ENCODE results near the gene MYO5B.
"Not testable (repeated sequence)": the region's sequence is repeated elsewhere in the genome, so short reads cannot be mapped to it uniquely, and the experiment has no call there.

The MYO5B gene

DNA sequence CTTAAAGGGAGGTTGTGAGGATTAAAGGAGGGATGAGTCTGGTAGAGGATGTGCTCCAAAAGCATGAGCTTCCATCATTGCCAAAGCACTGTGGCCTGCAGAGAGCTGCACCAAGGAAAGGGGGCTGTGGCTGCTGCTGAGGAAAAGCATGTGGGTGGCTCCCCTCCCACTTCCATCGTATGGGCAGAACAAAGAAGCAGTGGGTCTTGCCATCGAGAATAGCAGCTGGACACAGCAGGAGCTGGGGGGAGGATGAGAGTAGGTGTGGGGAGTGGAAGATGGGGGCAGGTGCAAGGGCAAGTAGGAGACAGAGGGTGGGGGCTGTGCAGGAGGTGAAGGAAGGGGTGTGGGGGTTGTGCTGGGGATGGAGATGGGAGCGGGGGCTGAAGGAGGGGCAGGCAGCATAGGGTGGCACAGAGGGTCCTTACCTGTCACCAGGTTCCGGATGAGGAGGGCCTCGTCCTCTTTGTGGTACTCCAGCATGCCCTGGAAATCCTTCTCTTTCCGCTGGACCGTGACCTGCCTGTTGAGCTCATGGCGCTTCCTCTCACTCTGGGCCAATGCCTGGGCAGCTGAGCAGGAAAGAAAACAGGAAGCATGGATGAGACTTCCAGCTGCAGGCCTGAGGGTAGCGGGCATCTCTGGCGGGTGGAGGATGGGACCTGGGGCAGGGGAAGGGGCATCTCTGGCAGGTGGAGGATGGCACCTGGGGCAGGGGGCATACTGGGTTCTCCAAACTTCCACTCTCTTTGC is 348.1 kb downstream of the MYO5B start:
- no peak for DNase-seq

DNA sequence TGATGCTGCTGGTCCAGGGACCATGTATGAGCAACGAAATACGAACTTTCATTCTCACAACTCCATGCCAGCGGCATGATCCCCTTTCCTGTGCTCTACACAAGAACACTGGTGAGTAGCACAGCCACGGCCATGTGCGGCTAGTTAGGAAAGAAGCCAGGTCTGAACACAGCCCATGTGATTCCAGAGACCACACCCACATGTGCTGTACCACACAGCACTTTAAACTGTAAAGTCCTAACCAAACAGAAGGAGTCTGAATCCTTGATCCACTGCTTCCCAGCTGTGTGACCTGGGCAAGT is 348.6 kb downstream of the MYO5B start:
- no peak for DNase-seq

DNA sequence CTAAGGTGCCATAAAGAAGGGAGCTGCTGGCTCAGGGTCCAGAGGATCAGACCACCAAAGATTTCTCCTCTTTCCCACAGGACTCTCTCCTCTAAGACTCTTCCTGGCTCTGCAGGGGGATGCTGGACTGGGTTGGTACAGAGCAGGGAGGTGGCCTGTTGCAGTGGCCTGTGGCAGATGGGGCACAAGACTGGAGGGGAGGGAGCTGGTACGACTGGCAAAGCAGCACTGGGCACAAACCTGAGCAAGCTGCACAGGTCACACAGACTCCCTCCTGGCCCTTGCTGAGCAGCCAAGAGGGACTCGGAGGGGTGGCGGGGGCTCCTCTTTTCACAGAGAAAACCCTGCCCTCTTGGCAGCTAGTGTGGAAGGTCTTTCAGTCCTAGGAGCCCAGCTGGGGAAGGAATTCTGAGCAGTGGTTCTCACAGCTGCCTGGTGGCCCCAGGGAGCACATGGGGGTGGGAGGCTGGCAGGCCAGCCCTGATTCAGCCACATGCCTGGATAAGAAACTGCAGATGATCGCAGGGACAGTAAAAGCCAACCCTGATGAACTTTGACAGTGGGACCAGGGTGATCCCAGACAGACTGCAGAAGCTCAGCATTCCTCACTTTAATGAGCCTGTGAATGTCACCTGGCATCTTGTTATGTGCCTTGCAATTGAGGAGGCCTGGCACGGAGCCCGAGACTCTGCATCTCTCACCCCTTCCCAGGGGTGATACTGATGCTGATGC is 349.2 kb downstream of the MYO5B start:
- DNase-seq = no peak

DNA sequence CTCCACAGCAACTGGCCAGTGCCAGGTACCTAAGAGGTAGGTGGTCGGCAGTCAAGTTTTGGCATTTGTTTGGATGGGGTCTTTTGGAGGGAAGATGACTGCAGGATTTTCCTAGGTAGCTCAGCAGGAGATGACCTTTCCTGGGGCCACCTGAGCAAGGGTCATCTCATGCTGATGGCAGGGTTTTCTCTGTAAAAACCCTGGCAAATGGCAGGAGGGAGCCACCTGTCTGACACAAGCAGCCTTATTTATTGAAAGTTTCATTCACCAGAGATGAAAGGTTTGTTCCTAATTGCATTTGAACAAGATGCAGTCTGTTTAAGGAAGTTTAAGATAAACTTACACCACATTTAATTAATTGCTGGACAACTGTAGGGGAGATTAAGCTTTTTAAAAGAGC is 350.0 kb downstream of the MYO5B start:
- no peak for DNase-seq

DNA sequence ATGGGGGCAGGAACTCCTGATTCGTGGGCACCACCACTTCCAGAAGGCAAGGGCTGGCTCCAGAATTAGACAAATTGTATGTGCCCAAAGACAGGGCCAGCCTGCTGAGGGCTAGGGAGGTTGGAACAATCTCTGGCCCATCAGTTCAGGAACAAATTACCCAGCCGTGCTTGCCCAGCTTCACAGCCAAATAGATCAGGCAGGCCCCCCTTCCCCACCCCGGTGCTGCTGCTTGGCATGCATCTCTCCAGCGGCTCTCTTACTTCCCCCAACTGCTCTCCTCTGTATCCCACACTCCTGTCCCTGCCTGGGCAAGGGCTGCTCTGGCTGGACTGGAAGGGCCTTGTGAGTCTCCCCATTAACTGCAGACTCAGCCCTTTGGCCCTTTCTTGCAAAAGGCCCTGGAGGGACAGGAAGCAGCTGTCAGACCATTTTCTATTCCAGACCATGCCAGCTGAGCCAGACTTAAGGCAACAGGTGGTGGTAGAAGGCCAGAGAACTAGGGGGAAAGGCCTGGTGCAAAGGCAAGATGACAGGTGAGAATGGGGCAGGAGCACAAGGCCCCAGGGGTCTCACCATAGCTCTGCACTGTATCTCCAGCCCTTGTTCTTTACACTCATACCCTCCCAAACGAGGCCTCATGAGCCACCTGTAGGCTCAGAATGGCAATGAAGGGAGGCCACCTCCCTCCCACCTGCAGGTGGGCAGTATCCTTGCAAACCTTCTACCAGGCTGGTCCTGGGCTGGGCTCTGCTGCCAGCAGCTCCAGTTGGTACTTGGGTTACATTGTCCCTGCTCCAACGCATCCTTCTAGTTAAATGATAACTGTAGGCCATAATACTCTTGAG is 350.9 kb downstream of the MYO5B start:
- DNase-seq = no peak

DNA sequence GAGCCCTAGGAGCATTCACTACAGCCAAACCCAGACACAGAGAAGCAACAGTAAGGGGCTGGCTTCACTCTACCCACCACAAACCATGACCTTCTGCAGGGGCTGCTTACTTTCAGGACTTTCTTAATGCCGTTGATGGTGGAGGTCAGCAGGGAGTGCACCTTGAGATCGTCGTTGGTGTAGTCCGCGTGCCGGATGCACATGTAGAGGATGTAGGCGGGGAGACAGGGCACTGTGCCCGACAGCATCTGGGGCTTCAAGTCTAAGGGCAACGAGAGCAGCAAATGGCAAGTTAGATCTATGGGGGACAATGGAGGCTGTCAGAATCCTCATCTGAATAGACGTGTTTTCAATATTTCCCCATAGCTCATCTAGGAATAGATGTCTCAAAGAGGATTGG is 351.8 kb downstream of the MYO5B start:
- no peak for DNase-seq

DNA sequence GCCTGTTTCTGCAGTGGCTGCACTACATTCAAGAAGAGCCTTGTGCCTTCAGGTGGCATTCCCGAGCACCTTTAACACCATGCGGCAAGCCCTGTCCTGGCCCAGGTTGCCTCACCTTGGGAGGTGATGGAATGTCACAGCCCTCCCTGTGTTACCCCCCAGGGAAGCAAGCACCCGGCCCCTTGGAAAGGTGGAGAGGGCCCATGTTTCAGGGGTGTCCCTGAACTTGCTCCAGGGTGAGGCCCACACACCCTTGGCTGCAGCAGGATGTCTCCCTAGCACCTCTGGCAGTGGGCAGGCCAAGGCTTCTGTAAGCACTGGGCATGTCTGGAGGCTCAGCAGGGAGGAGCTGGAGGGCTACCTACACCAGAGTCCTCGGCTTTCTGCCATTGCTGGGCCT is 352.3 kb downstream of the MYO5B start:
- DNase-seq = no peak

DNA sequence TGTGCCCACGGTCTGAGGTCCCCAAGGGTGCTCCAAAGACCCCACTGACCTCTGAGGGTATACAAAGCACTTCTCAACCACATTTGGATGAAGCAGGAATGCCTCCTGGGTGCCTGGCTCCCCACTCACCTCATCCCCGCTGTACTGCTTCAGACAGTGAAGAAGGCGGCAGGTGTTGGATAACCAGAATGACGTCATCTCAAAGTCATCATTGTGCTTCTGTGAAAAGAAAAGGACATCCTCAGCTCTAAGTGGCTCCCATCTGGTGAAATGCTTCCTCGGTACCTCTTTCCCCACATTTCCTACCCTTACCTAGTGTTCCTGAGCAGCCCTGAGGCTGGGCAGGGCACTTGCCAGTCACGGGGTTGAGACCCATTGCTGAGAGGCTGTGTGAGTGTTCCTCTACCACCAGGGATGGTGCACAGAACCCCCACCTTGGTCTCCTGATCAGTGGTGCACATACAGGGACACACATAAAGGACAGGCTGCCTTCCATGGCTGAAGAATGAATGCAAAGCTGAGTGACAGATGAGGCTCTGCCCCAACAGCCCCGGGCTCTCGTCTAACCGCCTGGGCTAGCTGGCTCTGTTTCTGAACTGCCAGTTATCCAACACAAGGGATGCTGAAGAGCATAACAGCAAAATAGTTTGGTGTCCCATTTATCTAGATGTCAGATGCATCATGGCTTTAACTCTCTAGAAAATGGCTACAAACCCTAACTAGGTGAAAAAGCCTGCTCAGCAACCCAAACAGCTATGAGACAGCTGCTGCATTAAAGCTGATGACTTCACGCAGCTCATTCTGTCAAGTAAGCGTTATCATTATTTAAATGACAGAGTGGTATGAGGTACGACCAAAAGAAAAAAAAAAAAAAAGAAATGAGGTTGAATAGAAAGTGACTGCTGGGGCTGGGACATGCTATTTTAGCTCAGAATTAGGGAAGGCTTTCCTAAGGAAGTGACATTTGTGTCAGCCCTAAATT is 353.4 kb downstream of the MYO5B start:
- DNase-seq = no peak

DNA sequence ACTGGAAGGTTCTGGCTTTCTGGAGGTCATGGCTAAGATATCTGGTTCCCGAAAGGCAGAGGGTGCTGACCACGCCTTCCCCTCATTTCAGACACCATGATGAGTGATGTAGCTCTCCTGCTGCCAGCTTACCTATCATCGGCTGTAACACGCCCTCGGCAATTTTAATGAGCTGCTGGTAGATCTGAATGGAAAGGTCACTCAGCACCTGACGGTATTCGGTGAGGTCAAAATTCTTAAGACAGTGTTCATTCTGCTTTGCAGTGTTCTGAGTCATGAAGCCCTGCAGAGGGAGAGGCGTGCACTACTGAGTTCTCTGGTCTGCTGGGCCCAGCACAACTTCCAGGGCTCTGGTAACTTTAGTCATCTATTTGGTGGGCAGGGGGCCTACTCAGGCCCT is 355.9 kb downstream of the MYO5B start:
- no peak for DNase-seq

DNA sequence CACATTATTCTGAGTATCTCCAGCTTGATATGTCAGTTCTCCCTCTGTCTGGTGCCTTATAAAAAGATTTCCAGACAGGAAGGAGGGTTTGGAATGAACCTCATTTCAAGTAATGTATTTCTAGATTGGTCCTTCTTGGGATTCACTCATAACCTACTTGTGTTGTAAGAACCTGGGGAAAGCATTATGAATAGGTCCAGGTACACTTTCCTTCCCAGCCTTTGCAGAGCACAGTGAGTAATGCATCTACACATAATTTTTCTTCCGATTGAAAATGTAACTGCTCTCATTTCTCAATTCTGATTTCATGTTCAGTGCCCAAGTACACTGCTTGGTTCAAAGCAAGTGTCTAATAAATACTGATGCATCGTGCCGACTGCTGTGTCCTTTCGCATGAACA is 356.6 kb downstream of the MYO5B start:
- DNase-seq = no peak

DNA sequence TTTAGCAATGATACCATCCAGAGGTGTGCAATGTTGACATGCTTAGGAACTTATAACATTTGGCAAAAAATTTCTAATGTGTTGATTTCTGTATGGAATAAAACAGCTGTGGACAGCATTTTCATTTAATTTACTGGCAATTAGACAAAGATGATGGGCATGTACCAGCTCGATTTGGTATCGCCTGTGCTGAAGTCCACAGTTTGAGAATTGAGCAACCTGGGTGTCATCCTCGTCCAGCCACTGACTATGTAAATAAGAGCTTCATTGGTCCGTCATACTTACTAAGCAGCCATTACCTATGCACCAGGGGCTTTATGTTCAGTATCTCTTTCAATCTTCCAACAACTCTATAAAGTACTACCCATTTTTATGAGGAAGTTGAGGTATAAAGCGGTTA is 357.1 kb downstream of the MYO5B start:
- DNase-seq = no peak

DNA sequence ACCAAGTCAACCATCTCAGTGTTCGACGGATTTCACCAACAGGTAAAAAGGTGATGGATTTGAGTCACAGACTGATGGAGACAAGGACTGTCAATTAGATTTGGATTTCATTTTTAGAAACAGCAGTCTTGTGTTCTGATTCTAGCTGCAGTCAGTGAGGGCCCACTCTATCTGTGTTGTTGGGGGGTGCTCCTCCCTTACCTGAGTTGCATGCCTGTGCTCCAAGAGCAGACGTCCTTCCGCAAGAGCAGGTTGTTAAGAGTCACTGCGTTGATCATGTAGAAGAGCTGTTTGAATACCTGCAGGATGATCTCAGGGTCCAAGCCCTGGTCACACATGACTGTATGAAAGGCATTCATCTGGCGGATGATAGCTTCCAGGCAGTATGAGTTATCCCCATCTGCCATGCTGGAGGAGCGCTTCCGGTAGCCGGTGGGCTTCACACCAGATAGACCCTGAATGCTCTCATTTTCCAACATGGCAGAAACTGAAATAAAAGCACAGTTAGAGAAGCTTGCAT is 357.6 kb downstream of the MYO5B start:
- DNase-seq = not testable (repeated sequence)

DNA sequence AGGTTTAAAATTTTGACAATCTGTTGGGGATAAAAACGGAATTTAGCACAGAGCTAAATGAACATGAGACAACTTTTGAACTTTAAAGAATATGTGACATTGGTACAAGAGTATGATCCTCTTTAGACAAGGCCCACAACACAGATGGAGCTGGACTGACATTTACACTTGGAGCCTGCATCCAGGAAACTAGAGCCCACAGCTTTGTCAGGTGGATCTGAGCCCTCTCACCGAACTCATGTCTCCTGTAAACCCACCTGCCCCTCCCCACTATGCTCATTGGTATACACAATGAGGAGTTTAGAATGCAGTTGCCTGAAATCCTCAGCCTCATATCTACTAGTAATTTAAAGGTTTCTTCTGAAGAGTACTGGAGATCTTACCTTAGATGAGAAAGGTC is 359.5 kb downstream of the MYO5B start:
- no peak for DNase-seq

DNA sequence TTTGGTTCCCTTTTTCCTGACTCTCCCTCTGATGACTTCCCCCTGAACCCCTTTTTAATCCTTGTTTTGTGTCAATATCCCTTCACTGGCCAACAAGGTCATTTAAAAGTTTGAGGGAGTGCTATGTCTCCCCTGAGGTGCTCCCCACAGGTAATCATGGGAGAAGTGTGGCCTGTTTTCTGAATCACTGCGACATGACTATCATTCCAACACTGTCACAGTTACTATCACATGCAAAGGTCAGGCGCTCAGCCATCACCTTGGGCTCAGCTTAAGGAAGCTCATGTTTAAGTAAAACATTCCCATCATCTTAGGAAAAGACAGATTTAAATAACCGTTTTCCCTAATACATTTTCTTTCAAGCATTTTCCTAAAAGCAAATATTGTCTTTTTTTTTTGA is 360.7 kb downstream of the MYO5B start:
- DNase-seq = no peak

DNA sequence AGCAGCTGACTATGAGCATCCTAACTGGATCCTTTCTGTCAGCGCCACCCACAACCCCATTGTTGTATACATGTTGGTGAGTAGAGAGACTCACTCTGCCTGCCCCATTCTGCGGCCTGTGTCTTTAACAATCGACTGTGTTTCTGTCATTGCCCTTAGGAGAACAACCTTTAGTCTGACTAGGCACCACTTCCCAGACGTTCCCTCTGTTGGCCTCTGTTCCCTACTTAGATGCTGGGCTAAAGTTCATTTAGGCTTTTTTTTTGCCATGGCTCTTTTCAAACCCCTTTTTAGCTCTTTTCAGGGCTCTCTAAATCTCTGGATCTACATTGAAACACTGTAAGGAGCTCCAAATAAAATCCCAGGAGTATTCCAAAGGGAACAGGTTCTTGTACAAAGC is 361.1 kb downstream of the MYO5B start:
- no peak for DNase-seq

DNA sequence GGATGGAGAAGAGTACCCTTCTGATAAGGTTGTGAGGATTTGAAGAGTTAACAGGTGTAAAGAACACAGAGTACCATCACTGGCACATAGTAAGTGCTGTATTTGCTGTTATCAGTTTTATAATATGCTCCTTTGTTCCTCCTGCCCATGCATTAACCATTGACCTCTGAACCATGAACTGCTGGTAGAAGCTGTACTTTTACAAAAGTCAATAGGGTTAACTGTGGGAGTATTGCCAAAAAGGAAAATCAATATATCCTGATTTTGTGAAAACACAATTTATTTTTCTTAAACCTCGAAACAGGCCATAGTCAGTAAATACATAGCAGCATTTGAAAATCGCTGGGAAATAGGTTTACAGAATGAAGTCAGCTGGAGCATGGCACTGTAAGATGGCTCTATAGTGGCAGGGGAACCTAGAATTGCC is 362.7 kb downstream of the MYO5B start:
- DNase-seq = no peak

DNA sequence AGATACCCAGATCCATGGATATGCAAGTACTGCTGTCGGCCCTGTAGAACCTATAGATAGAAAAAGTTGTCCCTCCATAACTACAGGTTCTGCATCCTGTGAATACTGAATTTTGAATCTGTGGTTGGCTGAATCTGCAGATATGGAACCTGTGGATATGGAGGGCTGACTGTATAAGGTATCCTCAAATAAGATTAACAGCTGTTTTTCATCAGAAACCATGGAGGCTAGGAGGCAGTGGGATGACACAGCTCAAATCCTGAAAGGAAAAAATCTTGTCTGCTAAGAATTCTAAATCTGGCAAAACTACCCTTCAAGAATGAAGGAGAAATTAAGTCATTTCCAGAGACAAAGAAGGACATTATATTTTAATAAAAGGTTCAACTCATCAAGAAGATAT is 367.0 kb downstream of the MYO5B start:
- DNase-seq = no peak

DNA sequence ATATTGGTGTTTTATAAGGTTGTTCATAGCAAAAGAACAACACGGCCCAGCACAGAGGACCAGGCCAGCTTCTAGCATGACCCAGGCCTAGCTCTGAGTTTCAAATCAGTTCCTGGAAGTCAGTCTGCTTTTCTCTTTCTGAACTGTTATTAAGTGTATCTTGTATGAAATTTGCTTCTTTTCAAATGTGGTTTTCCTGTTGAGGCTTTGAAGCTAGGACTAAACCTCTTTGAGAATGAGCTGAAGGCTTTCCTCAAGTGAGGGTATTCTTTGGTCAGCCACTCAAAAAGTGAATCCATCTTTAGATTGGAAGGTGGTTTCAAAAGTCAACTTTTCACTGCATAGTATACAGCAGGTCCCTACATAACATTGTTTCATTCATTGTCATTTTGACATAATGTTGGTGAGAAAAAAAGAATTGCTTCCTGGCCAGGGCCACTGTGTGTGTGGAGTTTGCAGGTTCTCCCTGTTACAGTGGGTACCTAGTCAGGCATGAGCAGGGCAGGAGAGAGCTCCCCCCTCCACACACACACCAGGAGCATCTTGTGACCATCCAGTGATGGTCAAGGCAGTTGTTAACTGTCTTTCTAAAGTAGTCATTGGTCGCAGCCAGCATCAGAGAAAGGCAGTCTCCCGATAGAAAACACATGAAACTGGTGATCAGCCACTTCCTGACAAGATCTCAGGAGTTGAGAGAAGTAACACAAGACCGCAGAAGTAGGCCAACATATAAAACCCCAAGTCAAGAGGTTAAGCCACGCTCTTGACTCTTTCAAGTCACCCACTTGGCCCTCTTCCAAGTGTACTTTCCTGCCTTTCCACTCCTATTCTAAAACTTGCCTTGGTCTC is 374.9 kb downstream of the MYO5B start:
- DNase-seq = no peak

DNA sequence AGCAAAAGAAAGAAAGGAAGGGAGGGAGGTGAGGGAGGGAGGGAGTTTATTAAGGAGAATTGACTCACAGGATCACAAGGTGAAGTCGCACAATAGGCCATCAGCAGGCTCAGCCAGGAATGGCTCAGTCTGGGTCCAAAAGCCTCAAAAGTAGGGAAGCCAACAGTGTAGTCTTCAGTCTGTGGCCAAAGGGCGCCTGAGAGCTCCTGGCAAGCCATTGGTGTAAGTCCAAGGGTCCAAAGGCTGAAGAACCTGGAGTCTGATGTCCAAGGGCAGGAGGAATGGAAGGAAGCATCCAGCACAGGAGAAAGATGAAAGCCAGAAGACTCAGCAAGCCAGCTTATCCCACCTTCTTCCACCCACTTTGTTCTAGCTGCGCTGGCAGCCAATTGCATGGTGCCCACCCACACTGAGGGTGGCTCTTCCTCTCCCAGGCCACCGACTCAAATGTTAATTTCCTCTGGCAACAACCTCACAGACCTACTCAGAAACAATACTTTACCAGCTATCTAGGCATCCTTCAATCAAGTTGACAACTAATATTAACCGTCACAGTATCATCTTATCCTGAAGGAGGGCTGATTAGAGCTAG is 375.8 kb downstream of the MYO5B start:
- DNase-seq = no peak

DNA sequence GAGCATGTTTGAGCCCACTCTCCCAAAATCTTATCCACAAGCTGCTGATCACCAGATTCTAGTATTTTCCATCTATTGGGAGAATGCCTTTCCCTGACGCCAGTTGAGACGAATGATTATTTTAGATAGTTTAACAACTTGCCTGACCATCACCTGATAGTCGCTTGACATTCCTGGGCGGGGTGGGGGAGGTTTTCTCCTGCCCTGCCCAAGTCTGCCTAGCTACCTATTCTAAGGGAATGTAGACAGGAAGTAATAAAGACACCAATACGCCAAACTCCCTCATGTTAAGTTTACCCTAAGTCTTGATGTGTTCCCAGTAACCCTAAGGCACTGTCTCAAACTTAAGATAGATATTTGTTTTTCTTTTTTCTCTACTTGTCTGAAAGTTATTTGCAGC is 377.0 kb downstream of the MYO5B start:
- no peak for DNase-seq

DNA sequence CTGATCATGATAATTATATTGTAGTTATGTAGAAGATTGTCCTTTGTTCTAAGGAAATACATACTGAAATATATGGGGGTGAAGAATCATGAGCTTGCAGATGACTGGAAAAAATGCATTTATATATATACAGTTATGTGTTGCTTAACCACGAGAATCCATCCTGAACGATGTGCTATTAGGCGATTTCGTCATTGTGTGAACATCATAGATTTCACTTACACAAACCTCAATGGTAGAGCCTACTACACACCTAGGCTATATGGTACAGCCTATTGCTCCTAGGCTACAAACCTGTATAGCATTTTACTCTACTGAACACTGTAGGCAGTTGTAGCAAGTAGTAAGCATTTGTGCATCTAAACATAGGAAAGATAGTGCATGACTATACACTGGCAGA is 379.0 kb downstream of the MYO5B start:
- no peak for DNase-seq
